Gastrocnemius medialis (tissue), 4 donors: ENCODE measurements around the gene XAGE1A. TPM values are rescaled to one million over a fixed set of nuclear protein-coding genes. Genes with fewer than 3 reads are reported as not detected.
"Not testable (repeated sequence)": the region's sequence is repeated elsewhere in the genome, so short reads cannot be mapped to it uniquely, and the experiment has no call there.

ENCODE experiments used
- ATAC-seq, 2 donors: fragments of 150-250 bp; one replicate each; pipeline ENCODE4 v1.9.1; 2016
- DNase-seq, 2 donors: peaks; one replicate each; pipeline ENCODE4 v3.0.0-alpha.2; 2019
- H3K27ac ChIP-seq, 4 donors: fragments of 200-600 bp; sonication (generic); 1 replicate in 1 of 4; 2 replicates in 3 of 4; pipeline ENCODE4 v1.5.1; 2016 to 2018; ENCODE audit warnings: mild to moderate bottlenecking in 2 of 4, moderate library complexity in 1 of 4
- H3K27me3 ChIP-seq, 3 donors: fragments of 200-600 bp; sonication (generic) in 2 of 3; 1 replicate in 1 of 3; 2 replicates in 2 of 3; pipeline versions ENCODE4 v1.5.1 to v1.6.0; 2016 to 2019; ENCODE audit warnings: mild to moderate bottlenecking in 1 of 3, moderate library complexity in 1 of 3
- H3K36me3 ChIP-seq, 2 donors: fragments of 200-600 bp; sonication (generic) in 1 of 2; one replicate each; pipeline ENCODE4 v1.5.1; 2017 to 2018
- H3K4me1 ChIP-seq, 2 donors: fragments of 200-600 bp; sonication (generic) in 1 of 2; one replicate each; pipeline ENCODE4 v1.5.1; 2016 to 2017; ENCODE audit warnings: mild to moderate bottlenecking in 2 of 2
- H3K4me3 ChIP-seq, 4 donors: fragments of 200-600 bp; sonication (generic) in 3 of 4; 1 replicate in 1 of 4; 2 replicates in 3 of 4; pipeline ENCODE4 v1.5.1; 2016 to 2019; ENCODE audit warnings: mild to moderate bottlenecking in 2 of 4
- H3K9me3 ChIP-seq, 3 donors: fragments of 200-600 bp; sonication (generic) in 2 of 3; 1 replicate in 1 of 3; 2 replicates in 2 of 3; pipeline ENCODE4 v1.5.1; 2016 to 2019
- CTCF ChIP-seq, 5 experiments: fragments of 450-650 bp in 3 of 5; fragments of 200-600 bp in 2 of 5; sonication (generic) in 2 of 5; IDR thresholded peaks in 4 of 5; conservative IDR thresholded peaks in 1 of 5; 1 replicate in 4 of 5; 2 replicates in 1 of 5; pipeline ENCODE4 v1.5.1; 2016 to 2019; ENCODE audit warnings: antibody characterized with exemption in 5 of 5, mild to moderate bottlenecking in 3 of 5, moderate library complexity in 3 of 5
- POLR2A ChIP-seq, 2 donors: fragments of 450-650 bp; IDR thresholded peaks; one replicate each; pipeline ENCODE4 v1.6.1; 2017; ENCODE audit warnings: antibody characterized with exemption in 2 of 2, mild to moderate bottlenecking in 2 of 2, moderate library complexity in 2 of 2
- in situ Hi-C, 4 donors: fragments of 200-750 bp; cut with MboI; loops; one replicate each; pipeline versions ENCODE4 v1.15.0 to v1.8.0; 2017; ENCODE audit warnings: low sequenced_read_pairs in 4 of 4
- intact Hi-C: fragments of 100-400 bp; cut with DNase I; formaldehyde crosslinking; loops from one replicate; pipeline ENCODE4 v1.15.1; 2023; ENCODE audit warnings: low total_unique reads
- total RNA-seq, 4 donors: library from RNA; depleted of rRNA; stranded (reverse); fragments of >200 nt; gene quantifications; one replicate each; pipeline versions ENCODE4 v1.1.0 to v1.2.3, GENCODE V29; 2016

The XAGE1A gene
- total RNA-seq, 4 donors from 2014 or later = not detected

GRCh38 chrX:52544147-52544840 is 48.7 kb downstream of the XAGE1A start:
- Histone ChIP-seq H3K27me3 (no peaks in the 10 kb centered on the region), H3K9me3 (no peaks in the 10 kb centered on the region), H3K36me3 (no peaks in the 10 kb centered on the region), H3K27ac (no peak overlapping the region), H3K4me1 (no peaks in the 10 kb centered on the region), H3K4me3 (no peak overlapping the region)
- ATAC-seq (no peak), DNase-seq (no peak)
- intact Hi-C loops (no loop called here), in situ Hi-C loops (no loop called here)
- TF ChIP-seq POLR2A (IDR thresholded peaks at IDR 0.05) (no peak), CTCF (IDR thresholded peaks at IDR 0.05 in 4 of 5, conservative IDR thresholded peaks at IDR 0.05 in 1 of 5) (no peak)

- in situ Hi-C loops, DNase-seq, ATAC-seq, H3K27me3 ChIP-seq, H3K4me1 ChIP-seq, H3K36me3 ChIP-seq, H3K27ac ChIP-seq, H3K9me3 ChIP-seq, H3K4me3 ChIP-seq, intact Hi-C loops: not testable (repeated sequence)
These were observed 53.2 kb downstream of the XAGE1A start for GRCh38 chrX:52548769-52549168.

Other genes starting within 250 kb of the XAGE1A start
- not detected for gene XAGE2, start 126.8 kb upstream of the XAGE1A start, total RNA-seq
- gene XAGE1B, start 21.3 kb downstream of the XAGE1A start, total RNA-seq = not detected
- not detected for gene SSX7, start 159.1 kb downstream of the XAGE1A start, total RNA-seq
- not detected for gene SSX2, start 211.4 kb downstream of the XAGE1A start, total RNA-seq